ES-I3 (cell line): Measurements from ENCODE around the gene TMOD3.

ENCODE experiments used
- H3K36me3 ChIP-seq: 2 replicates; pipeline ENCODE4 v1.6.1; 2013; ENCODE audit warnings: mild to moderate bottlenecking, low read length, control low read depth, moderate library complexity; ENCODE audit not compliant: insufficient read depth
- H3K4me1 ChIP-seq: 2 replicates; pipeline ENCODE4 v1.6.1; 2013; ENCODE audit warnings: mild to moderate bottlenecking, control low read depth, low read length; ENCODE audit not compliant: insufficient read depth
- H3K9ac ChIP-seq: 2 replicates; pipeline ENCODE4 v1.6.1; 2013; ENCODE audit warnings: low read depth, mild to moderate bottlenecking, low read length, moderate library complexity
- H3K9me3 ChIP-seq: 2 replicates; pipeline ENCODE4 v1.6.1; 2013; ENCODE audit warnings: mild to moderate bottlenecking, low read length, moderate library complexity; ENCODE audit not compliant: control insufficient read depth, insufficient read depth

TMOD3 gene

GRCh38 chr15:51931638-51932037, 102.2 kb downstream of the TMOD3 start:
- H3K36me3 ChIP-seq: peaks cover 3% of the 10 kb centered on the region; the same call in 1 of the 2 replicates
- H3K4me1 ChIP-seq: peaks cover 10% of the 10 kb centered on the region
- no peak overlapping the region for H3K9ac ChIP-seq
- no peaks in the 10 kb centered on the region for H3K9me3 ChIP-seq

GRCh38 chr15:51932161-51932560, 102.7 kb downstream of the TMOD3 start:
- Histone ChIP-seq H3K9me3 (no peaks in the 10 kb centered on the region), H3K9ac (no peak overlapping the region), H3K36me3 (peaks cover 3% of the 10 kb centered on the region; the same call in 1 of the 2 replicates), H3K4me1 (peaks cover 10% of the 10 kb centered on the region)

- H3K36me3 ChIP-seq: peaks cover 3% of the 10 kb centered on the region; the same call in 1 of the 2 replicates
- H3K9me3 ChIP-seq: no peaks in the 10 kb centered on the region
- H3K4me1 ChIP-seq: peaks cover 6% of the 10 kb centered on the region
- H3K9ac ChIP-seq: no peak overlapping the region
Measured at GRCh38 chr15:51935466-51936104, 106.1 kb downstream of the TMOD3 start.

GRCh38 chr15:51936105-51936478, 106.6 kb downstream of the TMOD3 start:
- H3K9ac ChIP-seq: no peak overlapping the region

GRCh38 chr15:51938286-51938685, 108.8 kb downstream of the TMOD3 start:
- Histone ChIP-seq H3K9ac (no peak overlapping the region), H3K9me3 (no peaks in the 10 kb centered on the region), H3K4me1 (no peaks in the 10 kb centered on the region), H3K36me3 (peaks cover 3% of the 10 kb centered on the region; the same call in 1 of the 2 replicates)

More at GRCh38 chr15:51936105-51936478, 106.6 kb downstream of the TMOD3 start:
- Histone ChIP-seq H3K36me3 (peaks cover 3% of the 10 kb centered on the region; the same call in 1 of the 2 replicates), H3K9me3 (no peaks in the 10 kb centered on the region), H3K4me1 (peaks cover 1% of the 10 kb centered on the region; the same call in 1 of the 2 replicates)

GRCh38 chr15:51939216-51939615, 109.8 kb downstream of the TMOD3 start:
- Histone ChIP-seq H3K4me1 (no peaks in the 10 kb centered on the region), H3K9me3 (no peaks in the 10 kb centered on the region), H3K9ac (no peak overlapping the region), H3K36me3 (peaks cover 6% of the 10 kb centered on the region)

GRCh38 chr15:51947124-51947523, 117.7 kb downstream of the TMOD3 start:
- peaks cover 20% of the 10 kb centered on the region for H3K36me3 ChIP-seq
- no peaks in the 10 kb centered on the region for H3K4me1 ChIP-seq
- no peaks in the 10 kb centered on the region for H3K9me3 ChIP-seq
- H3K9ac ChIP-seq: no peak overlapping the region

GRCh38 chr15:51952805-51953204, 123.4 kb downstream of the TMOD3 start:
- Histone ChIP-seq H3K9me3 (no peaks in the 10 kb centered on the region), H3K9ac (no peak overlapping the region), H3K36me3 (peaks cover 30% of the 10 kb centered on the region), H3K4me1 (no peaks in the 10 kb centered on the region)

GRCh38 chr15:51955504-51955903, 126.1 kb downstream of the TMOD3 start:
- no peak overlapping the region for H3K9ac ChIP-seq

More at GRCh38 chr15:51955504-51955903, 126.1 kb downstream of the TMOD3 start:
- Histone ChIP-seq H3K36me3 (peaks cover 39% of the 10 kb centered on the region), H3K4me1 (no peaks in the 10 kb centered on the region), H3K9me3 (no peaks in the 10 kb centered on the region)
